Measurements from ENCODE around the gene SKA3.

The SKA3 gene

DNA sequence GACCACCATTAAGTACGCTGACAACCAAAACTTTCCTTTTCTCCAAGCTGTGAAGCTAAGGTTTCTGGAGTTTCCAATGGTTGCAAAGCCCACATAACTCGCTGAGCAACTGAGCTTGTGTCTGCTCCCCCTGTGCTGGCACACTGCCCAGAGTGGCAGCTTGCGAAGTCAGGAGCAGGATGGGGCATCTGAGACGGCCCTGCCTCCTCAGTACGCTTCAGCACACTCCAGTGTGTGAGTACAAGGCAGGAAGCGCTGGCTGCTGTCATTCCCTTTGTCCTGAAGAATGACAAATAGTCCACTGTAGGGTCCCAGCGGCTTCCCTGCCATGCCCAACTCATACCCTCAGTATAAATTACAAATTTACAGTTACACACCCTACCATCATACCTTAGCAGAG, 51.5 kb downstream of the SKA3 start:
- CTCF ChIA-PET, result interaction anchor here (1.3 to 2.5 kb wide), 3 partner anchors 9 to 180 kb away, joined by 4 to 12 read pairs (median 6); no protein-coding TSS in a partner anchor
- TF ChIP-seq, protein P1, sequence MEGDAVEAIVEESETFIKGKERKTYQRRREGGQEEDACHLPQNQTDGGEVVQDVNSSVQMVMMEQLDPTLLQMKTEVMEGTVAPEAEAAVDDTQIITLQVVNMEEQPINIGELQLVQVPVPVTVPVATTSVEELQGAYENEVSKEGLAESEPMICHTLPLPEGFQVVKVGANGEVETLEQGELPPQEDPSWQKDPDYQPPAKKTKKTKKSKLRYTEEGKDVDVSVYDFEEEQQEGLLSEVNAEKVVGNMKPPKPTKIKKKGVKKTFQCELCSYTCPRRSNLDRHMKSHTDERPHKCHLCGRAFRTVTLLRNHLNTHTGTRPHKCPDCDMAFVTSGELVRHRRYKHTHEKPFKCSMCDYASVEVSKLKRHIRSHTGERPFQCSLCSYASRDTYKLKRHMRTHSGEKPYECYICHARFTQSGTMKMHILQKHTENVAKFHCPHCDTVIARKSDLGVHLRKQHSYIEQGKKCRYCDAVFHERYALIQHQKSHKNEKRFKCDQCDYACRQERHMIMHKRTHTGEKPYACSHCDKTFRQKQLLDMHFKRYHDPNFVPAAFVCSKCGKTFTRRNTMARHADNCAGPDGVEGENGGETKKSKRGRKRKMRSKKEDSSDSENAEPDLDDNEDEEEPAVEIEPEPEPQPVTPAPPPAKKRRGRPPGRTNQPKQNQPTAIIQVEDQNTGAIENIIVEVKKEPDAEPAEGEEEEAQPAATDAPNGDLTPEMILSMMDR (IDR thresholded peaks at IDR 0.05; ENCODE audit: insufficient read depth, low read length, missing control alignments), result no peak
- no peak overlapping the region for H3K4me3 ChIP-seq (ENCODE audit: low read depth, low read length)
- POLR2A ChIA-PET, result no interaction called here
- no peak for DNase-seq (ENCODE audit: low read depth, low spot score)

DNA sequence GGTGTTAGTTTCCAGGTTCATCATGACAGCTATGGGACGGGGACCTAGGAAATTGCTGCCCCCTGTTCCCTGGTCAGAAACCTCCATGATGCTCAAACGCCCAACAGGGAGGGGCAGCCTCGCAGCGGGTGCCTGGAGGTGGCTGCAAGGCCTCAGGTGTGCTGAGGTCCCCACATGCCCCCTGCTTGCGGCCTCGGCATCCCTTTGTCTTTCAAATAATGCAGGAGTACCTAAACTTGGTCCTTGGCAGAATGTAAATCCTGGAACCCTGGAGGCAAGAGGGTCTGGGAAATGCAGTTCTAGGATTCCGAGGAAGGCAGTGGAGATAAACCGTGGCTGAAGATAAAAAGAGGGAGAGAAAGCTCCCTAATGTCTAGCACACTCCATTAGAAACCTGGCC, 52.4 kb downstream of the SKA3 start:
- no peak for DNase-seq (ENCODE audit: low read depth, low spot score)
- H3K4me3 ChIP-seq (ENCODE audit: low read depth, low read length), result no peak overlapping the region
- ChIA-PET POLR2A (no interaction called here), CTCF (interaction anchor here (0.6 to 2.5 kb wide), 3 partner anchors 10 to 179 kb away, joined by 3 to 12 read pairs (median 6); no protein-coding TSS in a partner anchor)
- TF ChIP-seq, protein P1 (IDR thresholded peaks at IDR 0.05; ENCODE audit: insufficient read depth, low read length, missing control alignments), result no peak

DNA sequence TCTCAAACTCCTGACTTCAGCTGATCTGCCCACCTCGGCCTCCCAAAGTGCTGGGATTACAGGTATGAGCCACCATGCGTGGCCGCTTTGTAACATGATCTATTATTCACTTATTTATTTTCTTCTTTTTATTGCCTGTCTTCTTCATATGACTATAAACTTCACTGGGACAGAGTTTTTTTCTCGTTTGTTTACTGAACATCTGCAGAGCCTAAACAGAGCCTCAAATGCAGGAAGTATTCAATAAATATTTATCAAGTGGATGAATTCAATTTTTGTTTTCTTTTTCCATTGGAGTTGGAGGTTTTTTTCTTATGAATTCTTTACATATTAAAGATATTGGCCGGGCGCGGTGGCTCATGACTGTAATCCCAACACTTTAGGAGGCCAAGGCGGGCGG, 54.7 kb downstream of the SKA3 start:
- ChIA-PET CTCF (interaction anchor here (1.6 to 1.7 kb wide), 2 partner anchors 10 to 14 kb away, joined by 5 to 7 read pairs; no protein-coding TSS in a partner anchor), POLR2A (no interaction called here)
- TF ChIP-seq, protein P1 (IDR thresholded peaks at IDR 0.05; ENCODE audit: insufficient read depth, low read length, missing control alignments), result no peak
- no peak overlapping the region for H3K4me3 ChIP-seq (ENCODE audit: low read depth, low read length)
- DNase-seq (ENCODE audit: low read depth, low spot score), result no peak

DNA sequence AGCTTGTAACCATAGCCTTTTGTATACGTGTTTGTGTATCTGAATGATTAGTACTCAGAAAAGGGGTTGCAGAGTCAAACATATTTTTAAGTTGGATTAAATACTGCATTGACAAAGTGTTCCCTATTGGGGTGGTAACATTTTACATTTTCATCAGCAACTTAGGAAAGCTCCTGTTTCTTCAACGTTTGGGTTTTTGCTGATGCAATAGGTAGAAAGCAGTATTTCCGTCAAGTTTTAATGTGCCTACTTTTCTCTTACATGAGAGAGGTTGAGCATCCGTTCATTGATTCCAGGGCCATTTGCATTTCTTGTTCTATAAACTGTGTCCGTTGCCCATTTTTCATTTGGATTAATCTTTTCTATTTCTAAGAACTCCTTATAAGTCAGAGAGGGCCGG, 56.2 kb downstream of the SKA3 start:
- CTCF ChIA-PET, result interaction anchor here (1.1 to 1.6 kb wide), 2 partner anchors 10 to 14 kb away, joined by 3 to 7 read pairs; no protein-coding TSS in a partner anchor
- POLR2A ChIA-PET, result no interaction called here
- TF ChIP-seq, protein P1 (IDR thresholded peaks at IDR 0.05; ENCODE audit: insufficient read depth, low read length, missing control alignments), result no peak
- no peak overlapping the region for H3K4me3 ChIP-seq (ENCODE audit: low read depth, low read length)
- DNase-seq (ENCODE audit: low read depth, low spot score), result no peak

DNA sequence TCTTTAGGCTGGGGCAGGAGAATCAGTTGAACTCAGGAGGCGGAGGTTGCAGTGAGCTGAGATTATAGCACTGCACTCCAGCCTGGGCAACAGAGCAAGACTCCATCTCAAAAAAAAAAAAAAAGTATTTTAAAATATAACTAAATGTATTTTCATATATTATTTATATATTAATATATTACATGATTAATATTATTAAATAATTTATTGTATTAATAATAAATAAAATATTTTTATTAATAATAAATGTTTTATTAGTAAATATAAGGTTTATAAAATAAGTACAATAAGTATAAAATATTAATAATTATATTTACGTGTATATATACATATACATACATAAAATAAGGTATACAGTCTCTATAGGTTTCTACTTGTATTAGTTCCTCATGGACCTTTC, 56.8 kb downstream of the SKA3 start:
- no peak overlapping the region for H3K4me3 ChIP-seq (ENCODE audit: low read depth, low read length)
- ChIA-PET CTCF (interaction anchor here (1.6 kb wide), 1 partner anchor 9 kb away, joined by 7 read pairs; no protein-coding TSS in a partner anchor), POLR2A (no interaction called here)
- TF ChIP-seq, protein P1 (IDR thresholded peaks at IDR 0.05; ENCODE audit: insufficient read depth, low read length, missing control alignments), result no peak
- no peak for DNase-seq (ENCODE audit: low read depth, low spot score)

DNA sequence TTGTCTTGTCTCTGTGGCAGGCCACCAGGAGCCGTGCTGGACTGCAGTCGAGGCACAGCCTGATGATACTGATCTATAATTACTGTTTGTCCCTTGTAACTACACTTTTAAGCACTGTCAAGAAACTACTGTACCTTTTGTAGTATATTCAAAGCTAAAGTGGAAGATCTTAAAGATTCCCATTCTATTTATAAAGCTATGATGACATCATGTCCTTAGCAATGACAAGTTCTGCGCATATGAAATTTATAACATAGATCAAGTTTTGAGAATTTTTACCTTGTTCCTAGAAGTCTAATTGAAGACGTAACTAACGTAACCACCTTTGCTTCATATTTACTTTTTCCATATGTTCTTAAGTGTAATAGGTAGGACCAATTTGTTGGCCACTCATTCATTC, 58.2 kb downstream of the SKA3 start:
- CTCF ChIA-PET, result interaction anchor here (1.5 kb wide), 1 partner anchor 175 kb away, joined by 4 read pairs; no protein-coding TSS in a partner anchor
- DNase-seq (ENCODE audit: low read depth, low spot score), result no peak
- POLR2A ChIA-PET, result no interaction called here
- TF ChIP-seq, protein P1 (IDR thresholded peaks at IDR 0.05; ENCODE audit: insufficient read depth, low read length, missing control alignments), result no peak
- no peak overlapping the region for H3K4me3 ChIP-seq (ENCODE audit: low read depth, low read length)
